Suprapubic skin (tissue), 4 donors: ENCODE measurements around the gene RPL31. TPM values are rescaled to one million over a fixed set of nuclear protein-coding genes. Genes with fewer than 3 reads are reported as not detected.

Source experiments
- DNase-seq, 2 donors: peaks; one replicate each; pipeline ENCODE4 v3.0.0-alpha.2; 2019; ENCODE audit warnings: low spot score in 2 of 2
- H3K27ac ChIP-seq: fragments of 200-600 bp; sonication (generic); one replicate; pipeline ENCODE4 v1.5.1; 2019
- H3K27me3 ChIP-seq: fragments of 200-600 bp; sonication (generic); one replicate; pipeline ENCODE4 v1.5.1; 2019
- H3K36me3 ChIP-seq: fragments of 200-600 bp; sonication (generic); one replicate; pipeline ENCODE4 v1.5.1; 2019
- H3K4me1 ChIP-seq: fragments of 200-600 bp; sonication (generic); one replicate; pipeline ENCODE4 v1.5.1; 2019
- H3K4me3 ChIP-seq: fragments of 200-600 bp; sonication (generic); one replicate; pipeline ENCODE4 v1.5.1; 2019; ENCODE audit warnings: mild to moderate bottlenecking
- H3K9me3 ChIP-seq: fragments of 200-600 bp; sonication (generic); one replicate; pipeline ENCODE4 v1.5.1; 2019
- EP300 ChIP-seq: sonication (generic); formaldehyde crosslinking; IDR thresholded peaks from one replicate; pipeline ENCODE4 v1.6.1; 2017; ENCODE audit warnings: antibody characterized with exemption
- POLR2A ChIP-seq, 2 donors: fragments of 450-650 bp; IDR thresholded peaks; one replicate each; pipeline ENCODE4 v1.6.1; 2017; ENCODE audit warnings: antibody characterized with exemption in 2 of 2, mild to moderate bottlenecking in 2 of 2, moderate library complexity in 2 of 2
- POLR2AphosphoS5 ChIP-seq, 3 donors: sonication (generic); formaldehyde crosslinking; IDR thresholded peaks; one replicate each; pipeline ENCODE4 v1.6.1; 2017; ENCODE audit warnings: antibody characterized with exemption in 3 of 3
- WGBS: methylation state at CpG from one replicate; pipeline ENCODE4 v1.1.5; 2018; 5-methylcytosine and 5-hydroxymethylcytosine counted together
- total RNA-seq, 4 donors: library from RNA; depleted of rRNA; stranded (reverse); fragments of >200 nt; gene quantifications; one replicate each; pipeline ENCODE4 v1.1.0, GENCODE V29; 2016
- TF ChIP-seq, protein P1 (sequence below), 2 donors: fragments of 200-600 bp in 1 of 2; fragments of 450-650 bp in 1 of 2; sonication (generic) in 1 of 2; IDR thresholded peaks; one replicate each; pipeline ENCODE4 v1.5.1; 2016 to 2019; ENCODE audit warnings: antibody characterized with exemption in 2 of 2, mild to moderate bottlenecking in 1 of 2, moderate library complexity in 1 of 2

RPL31 gene
- total RNA-seq, 4 donors from 2014 or later, result 1,149 to 1,835 (median 1,682) TPM

DNA sequence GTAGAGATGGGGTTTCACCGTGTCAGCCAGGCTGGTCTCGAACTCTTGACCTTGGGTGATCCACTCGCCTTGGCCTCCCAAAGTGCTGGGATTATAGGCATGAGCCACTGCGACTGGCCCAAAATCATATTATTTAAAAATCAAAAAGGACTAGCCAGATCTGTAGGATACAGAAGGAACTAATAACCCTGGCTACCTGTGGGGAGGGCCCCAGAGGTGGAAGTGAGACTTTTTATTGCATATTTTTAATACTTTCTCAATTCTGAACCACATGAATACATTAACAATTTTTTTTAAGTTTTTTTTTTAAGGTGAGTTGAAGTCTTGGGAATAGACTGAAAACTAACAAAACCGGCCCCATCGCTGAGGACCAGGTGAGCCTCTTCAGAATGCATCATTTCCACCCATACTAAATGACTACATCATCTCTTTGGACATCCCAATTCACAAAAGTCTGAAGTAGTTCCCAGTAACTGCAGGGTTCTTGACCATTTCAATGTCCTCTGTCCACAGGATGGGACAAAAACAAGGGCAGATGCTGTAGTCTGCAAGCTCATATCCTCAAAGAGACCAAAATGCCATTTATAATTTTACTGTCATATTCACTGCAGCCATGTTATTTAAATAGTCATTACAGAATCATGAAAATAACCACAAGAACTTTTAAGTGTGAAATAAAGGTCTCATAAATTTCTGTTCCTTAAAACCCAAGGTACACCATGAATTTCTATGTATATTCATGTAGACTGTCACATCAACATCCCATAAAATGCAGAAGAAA lies 21.4 kb downstream of the RPL31 start:
- TF ChIP-seq POLR2AphosphoS5 (IDR thresholded peaks at IDR 0.05) (no peak), EP300 (no peak), POLR2A (IDR thresholded peaks at IDR 0.05) (no peak)
- TF ChIP-seq, protein P1, sequence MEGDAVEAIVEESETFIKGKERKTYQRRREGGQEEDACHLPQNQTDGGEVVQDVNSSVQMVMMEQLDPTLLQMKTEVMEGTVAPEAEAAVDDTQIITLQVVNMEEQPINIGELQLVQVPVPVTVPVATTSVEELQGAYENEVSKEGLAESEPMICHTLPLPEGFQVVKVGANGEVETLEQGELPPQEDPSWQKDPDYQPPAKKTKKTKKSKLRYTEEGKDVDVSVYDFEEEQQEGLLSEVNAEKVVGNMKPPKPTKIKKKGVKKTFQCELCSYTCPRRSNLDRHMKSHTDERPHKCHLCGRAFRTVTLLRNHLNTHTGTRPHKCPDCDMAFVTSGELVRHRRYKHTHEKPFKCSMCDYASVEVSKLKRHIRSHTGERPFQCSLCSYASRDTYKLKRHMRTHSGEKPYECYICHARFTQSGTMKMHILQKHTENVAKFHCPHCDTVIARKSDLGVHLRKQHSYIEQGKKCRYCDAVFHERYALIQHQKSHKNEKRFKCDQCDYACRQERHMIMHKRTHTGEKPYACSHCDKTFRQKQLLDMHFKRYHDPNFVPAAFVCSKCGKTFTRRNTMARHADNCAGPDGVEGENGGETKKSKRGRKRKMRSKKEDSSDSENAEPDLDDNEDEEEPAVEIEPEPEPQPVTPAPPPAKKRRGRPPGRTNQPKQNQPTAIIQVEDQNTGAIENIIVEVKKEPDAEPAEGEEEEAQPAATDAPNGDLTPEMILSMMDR (IDR thresholded peaks at IDR 0.05), result no peak
- DNase-seq, result no peak
- Histone ChIP-seq H3K9me3 (no peaks in the 10 kb centered on the region), H3K27me3 (no peaks in the 10 kb centered on the region), H3K36me3 (peaks cover 72% of the 10 kb centered on the region), H3K27ac (no peak overlapping the region), H3K4me1 (no peaks in the 10 kb centered on the region), H3K4me3 (no peak overlapping the region)
- 92% methylated on average over 6 of the region's 6 CpGs for WGBS

DNA sequence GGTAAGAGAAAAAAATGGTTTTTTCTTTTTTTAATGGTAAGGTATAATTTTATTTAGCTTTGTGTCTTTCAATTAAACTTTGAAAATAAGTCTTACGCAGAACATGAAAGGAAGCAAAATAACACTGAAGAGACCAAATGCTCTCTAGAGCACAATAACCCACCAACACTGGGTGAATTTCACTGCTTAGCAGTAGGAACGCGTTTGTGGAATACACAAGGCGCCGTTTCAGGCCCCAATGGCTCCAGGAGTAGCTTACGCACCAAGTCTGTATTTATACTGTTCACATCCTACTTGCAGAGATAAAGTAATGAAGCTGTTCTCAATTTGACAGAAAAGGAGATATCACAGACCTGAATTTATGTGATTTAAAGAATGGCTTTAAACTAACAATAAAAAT lies 23.5 kb downstream of the RPL31 start:
- Histone ChIP-seq H3K9me3 (no peaks in the 10 kb centered on the region), H3K4me1 (no peaks in the 10 kb centered on the region), H3K27me3 (no peaks in the 10 kb centered on the region), H3K27ac (no peak overlapping the region), H3K36me3 (peaks cover 67% of the 10 kb centered on the region), H3K4me3 (no peak overlapping the region)
- DNase-seq, result no peak
- TF ChIP-seq POLR2A (IDR thresholded peaks at IDR 0.05), result no peak
- no peak for TF ChIP-seq EP300
- no peak for TF ChIP-seq POLR2AphosphoS5 (IDR thresholded peaks at IDR 0.05)
- TF ChIP-seq, protein P1 (IDR thresholded peaks at IDR 0.05), result no peak
- WGBS, result 92% methylated on average over 6 of the region's 6 CpGs

DNA sequence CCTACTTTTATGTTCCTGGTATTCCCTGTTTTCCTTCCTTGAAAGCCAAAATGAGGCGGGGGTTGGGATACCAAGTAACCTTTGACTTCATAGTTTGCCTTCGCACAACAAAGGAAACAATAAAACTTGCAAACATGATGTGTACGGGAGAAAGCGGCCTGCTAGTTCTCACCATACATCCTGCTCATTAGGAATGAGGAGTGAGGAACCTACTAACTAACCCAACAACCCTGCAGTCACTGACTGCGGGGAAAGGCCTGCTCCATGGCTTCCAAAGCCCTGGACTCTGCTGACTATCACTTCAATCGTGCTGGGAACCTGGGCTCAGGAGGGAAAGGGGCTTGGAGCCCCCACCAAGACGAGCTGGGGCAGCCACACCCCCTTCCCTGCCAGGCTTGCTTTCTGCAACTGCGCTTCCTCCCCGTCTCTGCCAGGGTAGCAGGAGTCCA lies 24.2 kb downstream of the RPL31 start:
- TF ChIP-seq, protein P1 (IDR thresholded peaks at IDR 0.05), result no peak
- TF ChIP-seq POLR2A (IDR thresholded peaks at IDR 0.05), result no peak
- no peak for TF ChIP-seq EP300

DNA sequence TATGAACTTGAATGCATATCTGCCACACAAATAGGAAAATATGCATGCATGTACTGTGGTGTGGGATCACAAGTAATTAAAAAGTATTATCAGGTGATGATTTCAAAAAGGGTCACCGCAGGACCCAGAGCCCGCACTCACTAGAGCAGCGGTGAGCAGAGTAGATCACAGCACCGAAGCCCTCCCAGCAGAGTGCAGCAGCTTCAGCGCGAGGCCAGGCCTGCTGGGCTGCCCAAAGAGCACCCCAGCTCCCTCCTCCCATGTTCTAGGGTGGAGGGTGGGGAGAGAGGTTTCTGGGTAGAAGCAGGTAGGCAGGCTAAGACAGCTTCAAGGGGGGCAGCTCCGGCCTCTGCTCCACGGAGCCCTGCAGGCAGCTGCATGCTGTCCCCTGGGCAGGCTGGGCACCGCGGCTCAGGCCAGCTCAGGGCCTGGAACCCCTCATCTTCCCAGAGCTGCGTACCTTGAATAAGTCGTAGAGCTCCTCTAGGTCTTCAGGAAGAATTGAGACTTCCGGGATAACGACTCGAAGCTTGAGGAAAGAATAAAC lies 24.9 kb downstream of the RPL31 start:
- Histone ChIP-seq H3K4me1 (no peaks in the 10 kb centered on the region), H3K4me3 (no peak overlapping the region), H3K27me3 (no peaks in the 10 kb centered on the region), H3K9me3 (no peaks in the 10 kb centered on the region), H3K27ac (no peak overlapping the region), H3K36me3 (peaks cover 64% of the 10 kb centered on the region)
- no peak for DNase-seq
- WGBS, result 92% methylated on average over 13 of the region's 15 CpGs
- TF ChIP-seq POLR2A (IDR thresholded peaks at IDR 0.05), result no peak
- TF ChIP-seq POLR2AphosphoS5 (IDR thresholded peaks at IDR 0.05), result no peak
- no peak for TF ChIP-seq EP300
- TF ChIP-seq, protein P1 (IDR thresholded peaks at IDR 0.05), result no peak

More for the DNA sequence above, 24.2 kb downstream of the RPL31 start:
- no peaks in the 10 kb centered on the region for H3K27me3 ChIP-seq
- H3K27ac ChIP-seq, result no peak overlapping the region
- no peak overlapping the region for H3K4me3 ChIP-seq
- peaks cover 66% of the 10 kb centered on the region for H3K36me3 ChIP-seq
- no peaks in the 10 kb centered on the region for H3K9me3 ChIP-seq
- H3K4me1 ChIP-seq, result no peaks in the 10 kb centered on the region
- 68% methylated on average over 9 of the region's 9 CpGs for WGBS
- DNase-seq, result no peak

DNA sequence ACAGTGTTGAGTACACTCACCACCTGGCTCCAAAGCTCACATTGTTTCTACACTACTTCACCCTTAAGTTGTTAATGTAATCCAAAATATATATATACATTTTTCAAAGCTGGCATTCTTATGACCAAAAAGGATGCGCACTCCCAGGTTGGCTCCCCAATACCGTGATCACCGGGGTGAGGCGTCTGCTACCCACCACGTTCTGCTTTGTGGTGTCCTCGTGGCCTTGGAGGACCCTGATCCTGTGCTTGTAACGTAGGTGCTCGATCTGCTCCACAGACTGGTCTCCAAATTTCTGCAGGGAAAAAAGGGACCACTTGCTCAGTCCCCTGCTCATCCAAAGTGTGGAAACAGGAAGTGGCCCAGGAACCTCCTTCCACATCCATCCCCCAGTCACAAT lies 25.8 kb downstream of the RPL31 start:
- no peak overlapping the region for H3K27ac ChIP-seq
- TF ChIP-seq, protein P1 (IDR thresholded peaks at IDR 0.05), result no peak
- TF ChIP-seq POLR2AphosphoS5 (IDR thresholded peaks at IDR 0.05) (no peak), EP300 (no peak), POLR2A (IDR thresholded peaks at IDR 0.05) (no peak)
- H3K27me3 ChIP-seq, result no peaks in the 10 kb centered on the region
- 94% methylated on average over 8 of the region's 8 CpGs for WGBS
- peaks cover 67% of the 10 kb centered on the region for H3K36me3 ChIP-seq
- no peak overlapping the region for H3K4me3 ChIP-seq
- no peak for DNase-seq
- H3K9me3 ChIP-seq, result no peaks in the 10 kb centered on the region
- no peaks in the 10 kb centered on the region for H3K4me1 ChIP-seq
